Keratinocyte (primary cell): Measurements from ENCODE around the gene CEMP1. TPM values are rescaled to one million over a fixed set of nuclear protein-coding genes. Genes with fewer than 3 reads are reported as not detected.

ENCODE experiments used
- DNase-seq: peaks from one replicate; pipeline ENCODE4 v3.0.0-alpha.2; 2011; ENCODE audit warnings: low read depth, missing footprints, low spot score
- FAIRE-seq: peaks from 2 replicates; lab custom pipeline; 2011; peaks lifted over from hg19 to GRCh38; lab: Jason Lieb, UNC
- H2AFZ ChIP-seq: 2 replicates; pipeline ENCODE4 v1.6.0; 2012; ENCODE audit warnings: low read length, control low read depth, inconsistent platforms; ENCODE audit not compliant: control insufficient read depth
- H3K27ac ChIP-seq: 2 replicates; pipeline ENCODE4 v1.5.1; 2011; ENCODE audit warnings: low read length; ENCODE audit not compliant: control insufficient read depth, insufficient read depth
- H3K27me3 ChIP-seq: 3 replicates; pipeline ENCODE4 v1.6.0; 2011; ENCODE audit warnings: low read length; ENCODE audit not compliant: control insufficient read depth, insufficient read depth; ENCODE audit errors: extremely low read depth
- H3K36me3 ChIP-seq, 2 experiments: 2 replicates in 1 of 2; 3 replicates in 1 of 2; pipeline ENCODE4 v1.5.1; 2011; ENCODE audit warnings: low read length in 2 of 2, mild to moderate bottlenecking in 1 of 2; ENCODE audit not compliant: control insufficient read depth in 2 of 2, insufficient read depth in 2 of 2; ENCODE audit errors: extremely low read depth in 1 of 2
- H3K4me1 ChIP-seq: 3 replicates; pipeline ENCODE4 v1.5.1; 2011; ENCODE audit warnings: low read length; ENCODE audit not compliant: control insufficient read depth, insufficient read depth; ENCODE audit errors: extremely low read depth
- H3K4me2 ChIP-seq: 3 replicates; pipeline ENCODE4 v1.6.0; 2011; ENCODE audit warnings: low read depth, low read length; ENCODE audit not compliant: control insufficient read depth, insufficient read depth; ENCODE audit errors: extremely low read depth
- H3K4me3 ChIP-seq, 3 experiments: fragments of 200-600 bp in 1 of 3; sonication (generic) in 1 of 3; 2 replicates in 2 of 3; 3 replicates in 1 of 3; pipeline ENCODE4 v1.5.1; 2011 to 2016; ENCODE audit warnings: low read length in 3 of 3, mild to moderate bottlenecking in 3 of 3, control low read depth in 2 of 3, inconsistent platforms in 1 of 3, low read depth in 1 of 3, mixed read lengths in 1 of 3, mixed run types in 1 of 3, moderate library complexity in 1 of 3; ENCODE audit not compliant: control insufficient read depth in 2 of 3, insufficient read depth in 2 of 3; ENCODE audit errors: extremely low read depth in 1 of 3
- H3K79me2 ChIP-seq: 2 replicates; pipeline ENCODE4 v1.6.0; 2012; ENCODE audit warnings: low read length; ENCODE audit not compliant: control insufficient read depth, insufficient read depth
- H3K9ac ChIP-seq: 3 replicates; pipeline ENCODE4 v1.6.0; 2011; ENCODE audit warnings: low read length; ENCODE audit not compliant: control insufficient read depth, insufficient read depth; ENCODE audit errors: extremely low read depth
- H3K9me1 ChIP-seq: 3 replicates; pipeline ENCODE4 v1.6.0; 2011; ENCODE audit warnings: low read length; ENCODE audit not compliant: control insufficient read depth, insufficient read depth; ENCODE audit errors: extremely low read depth
- H3K9me3 ChIP-seq: 2 replicates; pipeline ENCODE4 v1.5.1; 2012; ENCODE audit warnings: low read depth, low read length; ENCODE audit not compliant: control insufficient read depth
- H4K20me1 ChIP-seq: 3 replicates; pipeline ENCODE4 v1.6.0; 2011; ENCODE audit warnings: low read length; ENCODE audit not compliant: control insufficient read depth, insufficient read depth; ENCODE audit errors: extremely low read depth
- CTCF ChIP-seq, 3 experiments: IDR thresholded peaks in 1 of 3; conservative IDR thresholded peaks in 1 of 3; optimal IDR thresholded peaks in 1 of 3; 2 replicates in 2 of 3; 3 replicates in 1 of 3; pipeline versions ENCODE3 to v1.5.1; 2011; ENCODE audit warnings: low read length in 3 of 3, mild to moderate bottlenecking in 3 of 3, moderate library complexity in 2 of 3, control low read depth in 1 of 3, inconsistent platforms in 1 of 3; ENCODE audit not compliant: insufficient read depth in 2 of 3; ENCODE audit errors: extremely low read depth in 1 of 3
- EZH2 ChIP-seq: IDR thresholded peaks from one replicate; pipeline ENCODE4 v1.6.1; 2012; ENCODE audit warnings: inconsistent platforms, mild to moderate bottlenecking, low read length, moderate library complexity
- dilution Hi-C: fragments of 300-500 bp; cut with MboI; formaldehyde crosslinking; loops from one replicate; pipeline ENCODE4 v1.7.0; 2020; ENCODE audit warnings: low sequenced_read_pairs; ENCODE audit not compliant: extremely low pct_ligation_motif_present
- polyA plus RNA-seq, 5 experiments: library from polyadenylated mRNA; depleted of rRNA in 3 of 5; stranded (reverse) in 3 of 5; stranded (forward) in 1 of 5; unstranded in 1 of 5; fragments of >200 nt; gene quantifications; 1 replicate in 1 of 5; 2 replicates in 3 of 5; 3 replicates in 1 of 5; pipeline versions ENCODE4 v1.2.1 to v1.2.3, GENCODE V29; 2011 to 2012; ENCODE audit warnings: missing spikeins in 2 of 5, low read depth in 1 of 5, low replicate concordance in 1 of 5

CEMP1 gene
- polyA plus RNA-seq, 1 donor (not counting 4 experiments of a cell fraction or from before 2014, with no cell fraction given) = not detected

DNA sequence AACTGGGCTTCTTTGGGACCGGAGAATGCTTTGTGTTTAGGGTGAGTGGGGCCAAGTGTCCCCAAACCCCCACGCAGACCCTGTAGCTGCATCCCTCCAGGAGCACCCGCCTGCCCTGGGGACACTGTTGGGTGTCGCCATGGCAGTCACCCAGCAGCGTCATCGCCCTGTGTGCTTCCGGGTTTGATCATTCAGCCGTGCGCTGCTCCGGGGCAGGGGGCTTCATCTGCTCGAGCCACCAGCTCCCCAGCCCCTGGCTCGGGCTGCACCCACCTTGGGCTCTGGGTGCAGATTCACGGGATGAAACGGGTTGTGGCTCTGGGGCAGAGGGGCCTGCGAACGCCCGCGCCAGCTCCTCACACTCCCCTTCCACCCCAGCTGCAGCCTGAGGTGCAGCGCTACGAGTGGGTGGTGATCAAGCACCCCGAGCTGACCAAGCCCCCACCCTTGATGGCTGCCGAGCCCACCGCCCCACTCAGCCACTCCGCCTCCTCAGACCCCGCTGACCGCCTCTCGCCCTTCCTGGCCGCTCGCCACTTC is 31.2 kb downstream of the CEMP1 start:
- Histone ChIP-seq H3K36me3 (peaks cover 0 to 11% of the 10 kb centered on the region in 2 experiments), H3K4me1 (peaks cover 19% of the 10 kb centered on the region), H3K27me3 (no peaks in the 10 kb centered on the region), H3K4me2 (no peak overlapping the region), H3K9me1 (no peaks in the 10 kb centered on the region), H3K9me3 (no peaks in the 10 kb centered on the region), H2AFZ (no peak overlapping the region), H3K9ac (no peak overlapping the region), H4K20me1 (peaks cover 3% of the 10 kb centered on the region), H3K27ac (no peak overlapping the region), H3K79me2 (no peaks in the 10 kb centered on the region), H3K4me3 (no peak overlapping the region)
- FAIRE-seq (no peak), DNase-seq (no peak)
- dilution Hi-C loops = no loop called here
- no peak for TF ChIP-seq EZH2
- no peak for TF ChIP-seq CTCF (optimal IDR thresholded peaks at IDR 0.05 in 1 of 3, IDR thresholded peaks at IDR 0.05 in 1 of 3, conservative IDR thresholded peaks at IDR 0.05 in 1 of 3; ENCODE audit: extremely low read depth in 1 of 3, insufficient read depth in 2 of 3, low read length in 3 of 3)

GRCh38 chr16:2499454-2499853 is 31.8 kb downstream of the CEMP1 start:
- peaks cover 3% of the 10 kb centered on the region for H4K20me1 ChIP-seq
- DNase-seq (no peak), FAIRE-seq (no peak)
- H3K4me2 ChIP-seq = no peak overlapping the region
- H3K27me3 ChIP-seq = no peaks in the 10 kb centered on the region
- no peak overlapping the region for H3K9ac ChIP-seq
- H2AFZ ChIP-seq = no peak overlapping the region
- H3K27ac ChIP-seq = no peak overlapping the region
- peaks cover 0 to 11% of the 10 kb centered on the region in 2 experiments for H3K36me3 ChIP-seq
- TF ChIP-seq EZH2 (no peak), CTCF (optimal IDR thresholded peaks at IDR 0.05 in 1 of 3, IDR thresholded peaks at IDR 0.05 in 1 of 3, conservative IDR thresholded peaks at IDR 0.05 in 1 of 3; ENCODE audit: extremely low read depth in 1 of 3, insufficient read depth in 2 of 3, low read length in 3 of 3) (no peak)
- no peak overlapping the region for H3K4me3 ChIP-seq
- peaks cover 19% of the 10 kb centered on the region for H3K4me1 ChIP-seq
- no peaks in the 10 kb centered on the region for H3K9me3 ChIP-seq
- H3K79me2 ChIP-seq = no peaks in the 10 kb centered on the region
- dilution Hi-C loops = no loop called here
- no peaks in the 10 kb centered on the region for H3K9me1 ChIP-seq
